Endothelial cell of umbilical vein (primary cell): ENCODE data around the gene CPSF2. TPM values are rescaled to one million over a fixed set of nuclear protein-coding genes. Genes with fewer than 3 reads are reported as not detected.

Experiments used
- BruUV-seq: library from RNA; stranded (reverse); fragments of 400-500 nt; replicated peaks from 2 replicates; lab custom pipeline; 2021; lab: Mats Ljungman, UMichigan
- CTCF ChIA-PET: fragments of 300-600, 350-600 bp; sonication (Branson Sonifier 250); formaldehyde crosslinking; loops from one replicate; lab custom pipeline; 2021; ENCODE audit warnings: antibody characterized with exemption, inconsistent platforms; lab: Charles Lee
- POLR2A ChIA-PET: fragments of 300-600, 350-600 bp; sonication (Branson Sonifier 250); formaldehyde crosslinking; loops from one replicate; lab custom pipeline; 2021; ENCODE audit warnings: antibody characterized with exemption, inconsistent platforms; lab: Charles Lee
- DNase-seq: peaks from one replicate; pipeline ENCODE4 v3.0.0-alpha.2; 2011; ENCODE audit warnings: low read depth, low spot score
- FAIRE-seq: peaks from 2 replicates; lab custom pipeline; 2011; peaks lifted over from hg19 to GRCh38; lab: Jason Lieb, UNC
- H2AFZ ChIP-seq: 2 replicates; pipeline ENCODE4 v1.6.0; 2012; ENCODE audit warnings: low read depth, low read length, control low read depth, inconsistent platforms
- H3K27ac ChIP-seq: 2 replicates; pipeline ENCODE4 v1.5.1; 2011; ENCODE audit warnings: low read depth, mild to moderate bottlenecking, control low read depth, low read length, moderate library complexity; ENCODE audit not compliant: insufficient read depth
- H3K27me3 ChIP-seq, 2 experiments: 2 replicates each; pipeline versions ENCODE4 v1.6.0 to v1.6.1; 2011; ENCODE audit warnings: low read length in 2 of 2, mixed read lengths in 1 of 2; ENCODE audit not compliant: control insufficient read depth in 2 of 2, insufficient read depth in 2 of 2
- H3K36me3 ChIP-seq, 2 experiments: 2 replicates in 1 of 2; 3 replicates in 1 of 2; pipeline ENCODE4 v1.5.1; 2011; ENCODE audit warnings: low read length in 2 of 2, mild to moderate bottlenecking in 1 of 2, moderate library complexity in 1 of 2; ENCODE audit not compliant: control insufficient read depth in 2 of 2, insufficient read depth in 2 of 2; ENCODE audit errors: extremely low read depth in 1 of 2
- H3K4me1 ChIP-seq: 3 replicates; pipeline ENCODE4 v1.5.1; 2011; ENCODE audit warnings: mild to moderate bottlenecking, low read length; ENCODE audit not compliant: control insufficient read depth, insufficient read depth; ENCODE audit errors: extremely low read depth
- H3K4me2 ChIP-seq: 2 replicates; pipeline ENCODE4 v1.6.1; 2011; ENCODE audit warnings: low read length, control low read depth, mixed read lengths; ENCODE audit not compliant: insufficient read depth
- H3K4me3 ChIP-seq, 3 experiments: fragments of 200-600 bp in 1 of 3; sonication (generic), shearing (Covaris generic) in 1 of 3; replicated peaks in 1 of 3; 2 replicates each; pipeline ENCODE4 v1.5.1; 2011 to 2016; ENCODE audit warnings: control low read depth in 3 of 3, low read length in 3 of 3, mild to moderate bottlenecking in 2 of 3, inconsistent platforms in 1 of 3, low read depth in 1 of 3, moderate library complexity in 1 of 3; ENCODE audit not compliant: insufficient read depth in 1 of 3
- H3K79me2 ChIP-seq: 2 replicates; pipeline ENCODE4 v1.6.0; 2012; ENCODE audit warnings: low read length, inconsistent platforms; ENCODE audit not compliant: control insufficient read depth, insufficient read depth
- H3K9ac ChIP-seq: replicated peaks from 2 replicates; pipeline ENCODE3; 2011; ENCODE audit warnings: low read length, control low read depth; ENCODE audit not compliant: insufficient read depth; ENCODE audit errors: extremely low read depth
- H3K9me1 ChIP-seq: replicated peaks from 3 replicates; pipeline ENCODE4 v1.6.0; 2011; ENCODE audit warnings: mild to moderate bottlenecking, low read length; ENCODE audit not compliant: control insufficient read depth, insufficient read depth; ENCODE audit errors: extremely low read depth
- H3K9me3 ChIP-seq: replicated peaks from 2 replicates; pipeline ENCODE4 v1.5.1; 2012; ENCODE audit warnings: low read length, inconsistent platforms; ENCODE audit not compliant: control insufficient read depth, insufficient read depth
- H4K20me1 ChIP-seq: replicated peaks from 2 replicates; pipeline ENCODE3; 2011; ENCODE audit warnings: mild to moderate bottlenecking, low read length; ENCODE audit not compliant: control insufficient read depth, insufficient read depth; ENCODE audit errors: extremely low read depth
- CTCF ChIP-seq, 2 donors: IDR thresholded peaks; 1 replicate in 1 of 2; 2 replicates in 1 of 2; pipeline ENCODE4 v1.5.1; 2011; ENCODE audit warnings: low read length in 2 of 2, mild to moderate bottlenecking in 2 of 2, moderate library complexity in 2 of 2, control low read depth in 1 of 2, inconsistent platforms in 1 of 2, low read depth in 1 of 2; ENCODE audit not compliant: insufficient read depth in 1 of 2; ENCODE audit errors: extremely low read depth in 1 of 2
- EZH2 ChIP-seq: IDR thresholded peaks from 2 replicates; pipeline ENCODE4 v1.6.1; 2012; ENCODE audit warnings: borderline replicate concordance, low read depth, mild to moderate bottlenecking, moderate library complexity, low read length, inconsistent platforms; ENCODE audit not compliant: severe bottlenecking
- FOS ChIP-seq: IDR thresholded peaks from 2 replicates; pipeline ENCODE4 v1.6.1; 2011; ENCODE audit warnings: mild to moderate bottlenecking, low read length, moderate library complexity, borderline replicate concordance; ENCODE audit not compliant: insufficient read depth
- GATA2 ChIP-seq: IDR thresholded peaks from 2 replicates; pipeline ENCODE4 v1.7.0; 2011; ENCODE audit warnings: low read depth, mild to moderate bottlenecking, moderate library complexity, mixed read lengths, low read length; ENCODE audit not compliant: insufficient read length, insufficient read depth
- JUN ChIP-seq: IDR thresholded peaks from 2 replicates; pipeline ENCODE4 v1.6.1; 2011; ENCODE audit warnings: borderline replicate concordance, low read depth; ENCODE audit not compliant: insufficient read length, insufficient read depth
- MYC ChIP-seq: IDR thresholded peaks from one replicate; pipeline ENCODE4 v1.6.1; 2011; ENCODE audit warnings: mild to moderate bottlenecking, low read depth, low read length
- POLR2A ChIP-seq: IDR thresholded peaks from 2 replicates; pipeline ENCODE4 v1.6.1; 2012; ENCODE audit warnings: low read depth, mild to moderate bottlenecking, control low read depth, low read length
- POLR2AphosphoS5 ChIP-seq: IDR thresholded peaks from 2 replicates; pipeline ENCODE4 v1.6.1; 2012; ENCODE audit warnings: low read depth, mild to moderate bottlenecking, control low read depth, low read length, moderate library complexity; ENCODE audit not compliant: insufficient read depth
- dilution Hi-C: fragments of 300-500 bp; cut with MboI; formaldehyde crosslinking; loops from one replicate; pipeline ENCODE4 v1.15.0; 2019; ENCODE audit warnings: low sequenced_read_pairs; ENCODE audit not compliant: extremely low pct_ligation_motif_present
- intact Hi-C: fragments of 100-400 bp; cut with micrococcal nuclease; formaldehyde crosslinking; loops from one replicate; pipeline ENCODE4 v1.10.0; 2022
- polyA plus RNA-seq, 4 experiments: library from polyadenylated mRNA; depleted of rRNA in 3 of 4; stranded (reverse) in 3 of 4; unstranded in 1 of 4; fragments of >200 nt; gene quantifications; 2 replicates each; pipeline versions ENCODE4 v1.2.1 to v1.2.3, GENCODE V29; 2011 to 2012; ENCODE audit warnings: missing spikeins in 1 of 4
- total RNA-seq: library from RNA; stranded (reverse); gene quantifications from 2 replicates; pipeline ENCODE4 v1.2.3, GENCODE V29; 2021
- TF ChIP-seq, protein P1 (sequence below): IDR thresholded peaks from 2 replicates; pipeline ENCODE4 v1.6.1; 2011; ENCODE audit not compliant: insufficient read depth, insufficient read length

CPSF2 gene
- total and polyA plus RNA-seq, 2 donors (not counting 3 experiments of a cell fraction or from before 2014, with no cell fraction given), result 8.3 to 81.7 TPM

DNA sequence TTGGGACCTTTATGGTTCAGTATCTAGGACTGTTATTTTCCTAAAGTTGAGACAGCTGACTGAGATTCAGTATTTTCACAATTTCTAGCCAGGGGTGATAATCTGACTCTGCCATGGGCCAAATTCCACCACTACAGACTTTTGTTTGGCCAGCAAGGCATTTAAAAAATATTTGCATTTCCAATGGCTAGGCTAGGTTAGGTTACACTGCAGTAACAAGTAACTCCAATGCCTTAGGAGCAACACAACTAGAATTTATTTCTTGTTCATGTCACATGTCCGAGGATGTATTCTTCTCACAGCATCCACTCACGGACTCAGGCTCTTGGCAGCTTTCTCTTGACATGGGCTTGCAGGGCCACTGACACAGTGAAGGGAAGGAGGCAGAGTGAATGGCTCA is 83.0 kb downstream of the CPSF2 start:
- no peaks in the 10 kb centered on the region for H3K79me2 ChIP-seq
- no TSS peak for BruUV-seq
- no peaks in the 10 kb centered on the region for H4K20me1 ChIP-seq
- POLR2A ChIA-PET, result no interaction called here
- no peak overlapping the region for H2AFZ ChIP-seq
- no peak overlapping the region for H3K9ac ChIP-seq
- no peaks in the 10 kb centered on the region for H3K9me3 ChIP-seq
- intact Hi-C loops (no loop called here), dilution Hi-C loops (no loop called here)
- no peaks in the 10 kb centered on the region for H3K4me1 ChIP-seq
- H3K4me2 ChIP-seq, result no peak overlapping the region
- H3K36me3 ChIP-seq, result no peaks in the 10 kb centered on the region
- no peak for DNase-seq
- H3K4me3 ChIP-seq, result no peak overlapping the region
- no peak for FAIRE-seq
- no peaks in the 10 kb centered on the region for H3K27me3 ChIP-seq
- no peaks in the 10 kb centered on the region for H3K9me1 ChIP-seq
- TF ChIP-seq MYC (no peak), CTCF (IDR thresholded peaks at IDR 0.05; ENCODE audit: extremely low read depth in 1 of 2, insufficient read depth in 1 of 2, low read depth in 1 of 2, low read length in 2 of 2) (no peak), FOS (no peak), GATA2 (no peak), POLR2AphosphoS5 (no peak), EZH2 (no peak), POLR2A (no peak), JUN (no peak)
- TF ChIP-seq, protein P1, sequence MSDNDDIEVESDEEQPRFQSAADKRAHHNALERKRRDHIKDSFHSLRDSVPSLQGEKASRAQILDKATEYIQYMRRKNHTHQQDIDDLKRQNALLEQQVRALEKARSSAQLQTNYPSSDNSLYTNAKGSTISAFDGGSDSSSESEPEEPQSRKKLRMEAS, result no peak
- CTCF ChIA-PET, result no interaction called here
- no peak overlapping the region for H3K27ac ChIP-seq
